Heart left ventricle (tissue), 16 donors: ENCODE results near the gene C1orf74. TPM values are rescaled to one million over a fixed set of nuclear protein-coding genes. Genes with fewer than 3 reads are reported as not detected.

Source experiments
- ATAC-seq, 4 donors: fragments of 200-7000 bp; cut with Tn5 transposase; one replicate each; pipeline ENCODE4 v1.9.1; 2020 to 2022; ENCODE audit warnings: moderate library complexity in 4 of 4, mild to moderate bottlenecking in 3 of 4, moderate number of reproducible peaks in 1 of 4
- DNase-seq, 5 donors: peaks; one replicate each; pipeline ENCODE4 v3.0.0-alpha.2; 2020
- H3K27ac ChIP-seq, 12 donors: fragments of 200-600 bp; sonication (generic) in 4 of 12; one replicate each; pipeline versions ENCODE4 v1.5.0 to v1.8.0; 2016 to 2022; ENCODE audit warnings: mild to moderate bottlenecking in 2 of 12
- H3K27me3 ChIP-seq, 9 donors: fragments of 200-600 bp; sonication (generic) in 2 of 9; one replicate each; pipeline versions ENCODE4 v1.5.1 to v1.8.0; 2016 to 2022; ENCODE audit warnings: mild to moderate bottlenecking in 3 of 9
- H3K36me3 ChIP-seq, 9 donors: fragments of 200-600 bp; sonication (generic) in 2 of 9; one replicate each; pipeline versions ENCODE4 v1.5.0 to v1.8.0; 2018 to 2022; ENCODE audit warnings: mild to moderate bottlenecking in 2 of 9
- H3K4me1 ChIP-seq, 12 donors: fragments of 200-600 bp; sonication (generic) in 4 of 12; one replicate each; pipeline versions ENCODE4 v1.5.0 to v1.8.0; 2016 to 2022; ENCODE audit warnings: mild to moderate bottlenecking in 3 of 12
- H3K4me3 ChIP-seq, 12 donors: fragments of 200-600 bp; sonication (generic) in 4 of 12; one replicate each; pipeline versions ENCODE4 v1.5.0 to v1.8.0; 2017 to 2022; ENCODE audit warnings: mild to moderate bottlenecking in 9 of 12, moderate library complexity in 4 of 12
- H3K9me3 ChIP-seq, 12 donors: fragments of 200-600 bp; sonication (generic) in 4 of 12; one replicate each; pipeline versions ENCODE4 v1.5.0 to v1.8.0; 2016 to 2022; ENCODE audit warnings: mild to moderate bottlenecking in 1 of 12
- POLR2A ChIP-seq, 2 donors: fragments of 450-650 bp; IDR thresholded peaks; one replicate each; pipeline ENCODE4 v1.6.1; 2017; ENCODE audit warnings: antibody characterized with exemption in 2 of 2, mild to moderate bottlenecking in 2 of 2, moderate library complexity in 2 of 2
- WGBS, 4 donors: extraction: QIAGEN DNeasy Blood & Tissue Kit in 2 of 4; methylation state at CpG; one replicate each; pipeline versions ENCODE4 v1.1.5 to v1.1.7; 2013 to 2018; 5-methylcytosine and 5-hydroxymethylcytosine counted together
- intact Hi-C, 10 donors: fragments of 100-400 bp; cut with DNase I; formaldehyde crosslinking; loops; one replicate each; pipeline versions ENCODE4 v1.11.1 to v1.14.2; 2022
- polyA plus RNA-seq, 2 donors: library from polyadenylated mRNA; stranded (reverse); fragments of 200-250 nt; gene quantifications; one replicate each; pipeline ENCODE4 v1.2.3, GENCODE V29; 2013
- total RNA-seq, 9 donors: library from RNA; depleted of rRNA in 2 of 9; stranded (reverse); fragments of >200 nt in 2 of 9; fragmentation: NEBNext Ultra II Directional in 3 of 9; extraction: Animal tissue kit (Norgen Biotek cat#: 25700) in 3 of 9; gene quantifications; one replicate each; pipeline versions ENCODE4 v1.1.0 to v1.2.4, GENCODE V29; 2016 to 2023
- TF ChIP-seq, protein P1 (sequence below), 12 donors: fragments of 200-600 bp; sonication (generic) in 4 of 12; IDR thresholded peaks; one replicate each; pipeline versions ENCODE4 v1.5.0 to v1.8.0; 2018 to 2022; ENCODE audit warnings: antibody characterized with exemption in 12 of 12, mild to moderate bottlenecking in 5 of 12
- donor health status: ischemic (EF 13 %, LVEDD 7.1; RV severe dilation, severe dysfunction).
- donor health status: healthy with polysubstance abuse.
- donor health status: DM: no; HTN: yes; CAD: no.
- donor health status: DM: no; HTN: no; CAD: no.
- donor health status: ischemic (EF 25% LVEDD 6.9; RV normal size, moderate dysfunction).
- donor health status: ischemic (EF 25% LVEDD 5.7; RV mildly dilated, moderate dysfunction).
- donor health status: healthy.
- donor health status: DM: yes; HTN: yes; CAD: no.
- donor health status: ischemic (EF 35%, LVEDD 5.7; RV mildly dilated, moderate dysfunction).
- donor health status: nonischemic (EF 11% LVEDD 7.7; RV severe dilation, severe dysfunction).
- donor health status: DM: yes; HTN: yes; CAD: no.
- donor health status: PGD.
- donor health status: ischemic (EF 29% LVEDD 5.4; RV normal size, mild dysfunction).
- donor health status: nonischemic (EF 23%, LVEDD 6.1; RV moderate dilation, normal function).

Gene C1orf74
- total and polyA plus RNA-seq, 11 donors = 1.1 to 2.6 (median 2.2) TPM

DNA sequence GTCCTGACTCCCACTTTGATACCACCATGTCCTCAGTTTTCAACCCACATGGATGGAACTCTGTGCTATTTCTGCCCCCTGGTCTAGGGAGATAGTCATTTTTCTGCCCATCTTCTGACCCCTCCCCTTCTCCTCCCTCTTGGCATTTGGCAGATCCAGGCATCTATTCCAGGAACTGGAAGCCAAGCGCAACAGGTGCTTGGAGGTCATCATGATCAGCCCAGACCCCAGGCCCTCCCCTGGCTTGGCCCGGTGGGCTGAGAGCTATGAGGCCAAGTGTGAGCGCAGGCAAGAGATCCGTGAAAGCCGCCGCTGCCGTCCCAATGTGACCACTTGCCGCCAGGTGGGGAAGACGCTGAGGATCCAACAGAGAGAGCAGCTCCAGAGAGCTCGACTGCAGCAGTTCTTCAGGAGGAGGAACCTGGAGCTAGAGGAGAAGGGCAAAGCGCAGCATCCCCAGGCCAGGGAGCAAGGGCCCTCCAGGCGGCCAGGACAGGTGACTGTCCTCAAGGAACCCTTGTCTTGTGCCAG is 24.5 kb downstream of the C1orf74 start:
- TF ChIP-seq POLR2A (IDR thresholded peaks at IDR 0.05) = no peak
- TF ChIP-seq, protein P1, sequence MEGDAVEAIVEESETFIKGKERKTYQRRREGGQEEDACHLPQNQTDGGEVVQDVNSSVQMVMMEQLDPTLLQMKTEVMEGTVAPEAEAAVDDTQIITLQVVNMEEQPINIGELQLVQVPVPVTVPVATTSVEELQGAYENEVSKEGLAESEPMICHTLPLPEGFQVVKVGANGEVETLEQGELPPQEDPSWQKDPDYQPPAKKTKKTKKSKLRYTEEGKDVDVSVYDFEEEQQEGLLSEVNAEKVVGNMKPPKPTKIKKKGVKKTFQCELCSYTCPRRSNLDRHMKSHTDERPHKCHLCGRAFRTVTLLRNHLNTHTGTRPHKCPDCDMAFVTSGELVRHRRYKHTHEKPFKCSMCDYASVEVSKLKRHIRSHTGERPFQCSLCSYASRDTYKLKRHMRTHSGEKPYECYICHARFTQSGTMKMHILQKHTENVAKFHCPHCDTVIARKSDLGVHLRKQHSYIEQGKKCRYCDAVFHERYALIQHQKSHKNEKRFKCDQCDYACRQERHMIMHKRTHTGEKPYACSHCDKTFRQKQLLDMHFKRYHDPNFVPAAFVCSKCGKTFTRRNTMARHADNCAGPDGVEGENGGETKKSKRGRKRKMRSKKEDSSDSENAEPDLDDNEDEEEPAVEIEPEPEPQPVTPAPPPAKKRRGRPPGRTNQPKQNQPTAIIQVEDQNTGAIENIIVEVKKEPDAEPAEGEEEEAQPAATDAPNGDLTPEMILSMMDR (IDR thresholded peaks at IDR 0.05) = no peak
- no peak for DNase-seq
- WGBS, 4 donors = 85 to 94% (median 88%) methylated on average over 8 to 12 of the region's 12 CpGs
- intact Hi-C loops = no loop called here
- no peak overlapping the region for H3K27ac ChIP-seq
- H3K27me3 ChIP-seq = no peaks in the 10 kb centered on the region
- H3K4me3 ChIP-seq = no peak overlapping the region
- peaks cover 0 to 60% (median 0%) of the 10 kb centered on the region in 12 donors for H3K4me1 ChIP-seq
- no peak for ATAC-seq
- H3K9me3 ChIP-seq = no peaks in the 10 kb centered on the region
- H3K36me3 ChIP-seq = peaks cover 0 to 41% (median 0%) of the 10 kb centered on the region in 9 donors

DNA sequence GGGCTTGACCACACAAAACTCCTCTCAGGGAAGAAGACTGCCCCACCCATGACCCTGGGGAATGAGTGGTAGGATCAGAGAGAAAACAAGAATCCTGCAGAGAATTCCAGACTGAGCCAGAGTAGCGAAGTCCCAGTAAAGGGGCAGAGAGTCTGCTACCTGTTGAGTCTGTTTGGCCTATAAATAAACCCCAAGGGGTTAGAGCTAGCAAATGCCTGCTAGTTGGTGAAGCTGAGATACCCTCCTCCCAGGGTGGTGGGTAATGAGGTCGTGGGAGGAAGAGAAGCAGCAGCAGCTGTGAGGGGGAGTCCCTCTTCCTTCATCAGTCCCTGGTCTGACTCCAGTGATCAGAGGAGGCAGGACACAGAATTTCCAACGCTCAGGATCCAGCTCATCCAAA is 26.0 kb downstream of the C1orf74 start:
- TF ChIP-seq POLR2A (IDR thresholded peaks at IDR 0.05) = no peak
- TF ChIP-seq, protein P1 (IDR thresholded peaks at IDR 0.05) = no peak
- 65 to 75% (median 68%) methylated on average over 3 of the region's 3 CpGs for whole genome bisulfite sequencing, 4 donors
- Histone ChIP-seq H3K27me3 (no peaks in the 10 kb centered on the region), H3K36me3 (peaks cover 0 to 32% (median 0%) of the 10 kb centered on the region in 9 donors), H3K4me3 (peak overlapping the region in 1 of 12 donors; percentile 61), H3K4me1 (peaks cover 0 to 62% (median 0%) of the 10 kb centered on the region in 12 donors), H3K27ac (peak overlapping the region in 1 of 12 donors; percentile 94), H3K9me3 (no peaks in the 10 kb centered on the region)
- intact Hi-C loops = no loop called here
- DNase-seq (no peak), ATAC-seq (no peak)

DNA sequence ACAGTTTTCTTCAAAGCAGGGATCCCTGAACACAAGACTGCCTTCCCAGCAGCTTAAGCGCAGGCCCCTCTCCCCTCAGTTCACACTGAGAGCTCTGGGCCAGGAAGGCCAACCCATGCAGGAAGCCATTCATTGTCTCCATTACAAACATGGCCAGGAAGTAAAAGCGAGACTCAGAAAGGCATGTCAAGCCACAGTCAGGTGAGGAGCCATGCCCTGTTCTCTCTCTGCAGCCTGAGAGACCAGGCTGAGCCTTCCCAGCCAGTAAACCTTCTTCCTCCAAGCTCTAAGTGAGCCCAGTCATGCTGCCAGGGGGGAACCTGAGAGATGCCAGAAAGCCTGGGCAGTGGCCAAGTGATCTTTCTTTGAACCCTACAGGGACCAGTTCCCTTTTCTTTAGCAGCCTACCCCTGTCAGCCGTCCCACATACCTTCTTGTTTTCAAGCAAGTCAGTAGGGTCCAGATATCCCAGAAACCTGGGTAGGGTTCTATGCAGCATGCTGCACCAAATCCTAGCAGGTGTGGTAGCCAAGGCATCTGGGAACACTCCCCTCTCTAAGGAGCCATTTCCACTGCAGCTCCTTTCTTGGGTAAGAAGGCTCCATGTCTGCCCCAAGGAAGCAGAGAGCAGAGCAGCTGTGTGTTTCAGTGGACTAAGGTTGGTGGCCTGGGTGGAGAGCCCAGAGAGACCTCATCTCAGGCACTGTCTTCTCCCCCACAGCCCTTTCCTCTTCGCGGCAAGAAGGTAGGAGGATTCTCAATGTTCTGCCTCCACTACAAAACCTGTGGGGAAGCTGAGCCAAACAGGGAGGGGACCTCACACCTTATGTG is 27.5 kb downstream of the C1orf74 start:
- H3K4me3 ChIP-seq = peak overlapping the region in 3 of 12 donors; percentile 29 to 61 (median 34)
- no peaks in the 10 kb centered on the region for H3K27me3 ChIP-seq
- H3K36me3 ChIP-seq = peaks cover 0 to 20% (median 0%) of the 10 kb centered on the region in 9 donors
- peak overlapping the region in 2 of 12 donors; percentile 9 to 94 for H3K27ac ChIP-seq
- 67 to 84% (median 74%) methylated on average over 4 to 5 of the region's 5 CpGs for WGBS, 4 donors
- no peak for TF ChIP-seq POLR2A (IDR thresholded peaks at IDR 0.05)
- TF ChIP-seq, protein P1 (IDR thresholded peaks at IDR 0.05) = no peak
- intact Hi-C loops = no loop called here
- ATAC-seq (peak in 3 of 4 donors; percentile 46 to 52 (median 47)), DNase-seq (peak in 3 of 5 donors; percentile 35 to 60 (median 49))
- H3K9me3 ChIP-seq = no peaks in the 10 kb centered on the region
- H3K4me1 ChIP-seq = peaks cover 0 to 64% (median 0%) of the 10 kb centered on the region in 12 donors
